K562 (cell line): ENCODE results near the gene KLHL20. TPM values are rescaled to one million over a fixed set of nuclear protein-coding genes. Genes with fewer than 3 reads are reported as not detected.
A peak's percentile ranks its signal among the peaks of the same experiment; 100 is the strongest.

Source experiments
- ARID2 ChIP-seq: fragments of 450-650 bp; IDR thresholded peaks from 2 replicates; pipeline ENCODE4 v1.6.1; 2017; ENCODE audit warnings: antibody characterized with exemption, mild to moderate bottlenecking
- ARNT ChIP-seq, 2 experiments: fragments of 450-650 bp; IDR thresholded peaks; 2 replicates each; pipeline ENCODE4 v1.6.1; 2016; ENCODE audit warnings: mild to moderate bottlenecking in 1 of 2
- C11orf30 ChIP-seq: fragments of 450-650 bp; IDR thresholded peaks from 2 replicates; pipeline ENCODE4 v1.6.1; 2016; ENCODE audit warnings: low read depth, mild to moderate bottlenecking
- CREB1 ChIP-seq, 2 experiments: sonication (generic) in 1 of 2; formaldehyde crosslinking in 1 of 2; IDR thresholded peaks; 2 replicates each; pipeline versions ENCODE4 v1.6.1 to v1.8.0; 2012 to 2022; ENCODE audit warnings: inconsistent platforms in 1 of 2, mild to moderate bottlenecking in 1 of 2, missing genetic modification reagents in 1 of 2, moderate library complexity in 1 of 2
- ESRRB ChIP-seq: fragments of 250-450 bp; sonication (Bioruptor Pico); IDR thresholded peaks from 2 replicates; pipeline ENCODE4 v1.5.0; 2020; ENCODE audit warnings: mild to moderate bottlenecking, moderate library complexity, borderline replicate concordance
- IRF9 ChIP-seq: fragments of 450-650 bp; IDR thresholded peaks from 2 replicates; pipeline ENCODE4 v1.6.1; 2016; ENCODE audit warnings: missing biosample characterization, missing genetic modification characterization
- MCM7 ChIP-seq, 2 experiments: fragments of 450-650 bp; IDR thresholded peaks; 2 replicates each; pipeline ENCODE4 v1.6.1; 2016 to 2018
- MECOM ChIP-seq: fragments of 250-450 bp; sonication (Bioruptor Pico); IDR thresholded peaks from 2 replicates; pipeline ENCODE4 v1.8.0; 2022; ENCODE audit warnings: inconsistent platforms
- MEF2A ChIP-seq: IDR thresholded peaks from 2 replicates; pipeline ENCODE4 v1.6.1; 2011; ENCODE audit warnings: low read depth, mild to moderate bottlenecking, low read length, moderate library complexity; ENCODE audit not compliant: control insufficient read depth
- NBN ChIP-seq: fragments of 450-650 bp; IDR thresholded peaks from 2 replicates; pipeline ENCODE4 v1.6.1; 2016; ENCODE audit warnings: low read depth, mild to moderate bottlenecking
- NR3C1 ChIP-seq: sonication (generic); formaldehyde crosslinking; IDR thresholded peaks from 2 replicates; pipeline ENCODE4 v1.8.1; 2022; ENCODE audit warnings: missing genetic modification reagents
- PRDM10 ChIP-seq: fragments of 450-650 bp; IDR thresholded peaks from 2 replicates; pipeline ENCODE4 v1.6.1; 2018; ENCODE audit not compliant: partially characterized antibody
- RBM25 ChIP-seq: fragments of 200-400 bp; formaldehyde crosslinking; IDR thresholded peaks from 2 replicates; pipeline ENCODE4 v1.6.1; 2018; ENCODE audit warnings: low read length, low read depth, moderate library complexity; ENCODE audit not compliant: severe bottlenecking
- SOX6 ChIP-seq: fragments of 450-650 bp; IDR thresholded peaks from 2 replicates; pipeline ENCODE4 v1.6.1; 2014; ENCODE audit warnings: mild to moderate bottlenecking
- SRSF7 ChIP-seq: fragments of 200-400 bp; formaldehyde crosslinking; optimal IDR thresholded peaks from 2 replicates; pipeline ENCODE3; 2017; ENCODE audit warnings: mild to moderate bottlenecking, low read depth, low read length
- TBP ChIP-seq: optimal IDR thresholded peaks from 2 replicates; pipeline ENCODE3; 2011; ENCODE audit warnings: low read depth, low read length, improper control_type of control experiment
- ZBTB1 ChIP-seq: sonication (generic); formaldehyde crosslinking; IDR thresholded peaks from 2 replicates; pipeline ENCODE4 v1.8.1; 2023; ENCODE audit warnings: missing genetic modification reagents, low read depth, mild to moderate bottlenecking, borderline replicate concordance
- ZBTB49 ChIP-seq: sonication (generic); formaldehyde crosslinking; IDR thresholded peaks from 2 replicates; pipeline ENCODE4 v1.8.0; 2022; ENCODE audit warnings: missing genetic modification reagents, mild to moderate bottlenecking, borderline replicate concordance
- ZBTB7A ChIP-seq: IDR thresholded peaks from 2 replicates; pipeline ENCODE4 v1.6.1; 2011; ENCODE audit warnings: low read depth, mild to moderate bottlenecking, low read length, moderate library complexity, borderline replicate concordance; ENCODE audit not compliant: control insufficient read depth
- ZC3H4 ChIP-seq: sonication (generic); formaldehyde crosslinking; IDR thresholded peaks from 2 replicates; pipeline ENCODE4 v1.9.0; 2021; ENCODE audit warnings: missing genetic modification reagents, borderline replicate concordance
- ZFP30 ChIP-seq: fragments of 250-450 bp; sonication (Bioruptor Pico); IDR thresholded peaks from 2 replicates; pipeline ENCODE4 v1.8.0; 2022; ENCODE audit warnings: moderate library complexity, mild to moderate bottlenecking, inconsistent platforms, borderline replicate concordance
- ZKSCAN1 ChIP-seq: fragments of 150-350 bp; IDR thresholded peaks from 2 replicates; pipeline ENCODE4 v1.6.1; 2016; ENCODE audit warnings: low read depth, low read length
- polyA plus RNA-seq, 8 experiments: library from polyadenylated mRNA; depleted of rRNA in 4 of 8; stranded (reverse) in 5 of 8; unstranded in 3 of 8; fragments of >200 nt; fragmentation: Nextera tagmentation in 2 of 8; fragmentation: Illumina TruSeq in 1 of 8; extraction: Ambion mirVana in 2 of 8; extraction: Trizol in 1 of 8; gene quantifications; 2 replicates each; pipeline versions ENCODE4 v1.2.1 to v1.2.3, GENCODE V29; 2011 to 2014; ENCODE audit warnings: inconsistent platforms in 1 of 8, missing spikeins in 1 of 8
- total RNA-seq, 7 experiments: library from RNA; depleted of rRNA in 6 of 7; stranded (reverse); fragments of >200 nt in 6 of 7; fragmentation: Illumina TruSeq in 2 of 7; extraction: Trizol in 2 of 7; gene quantifications; 2 replicates each; pipeline versions ENCODE4 v1.2.1 to v1.2.3, GENCODE V29; 2011 to 2021; ENCODE audit warnings: low replicate concordance in 1 of 7

Gene KLHL20
- total and polyA plus RNA-seq, 9 of the 15 experiments (the other 6 are each of a cell fraction or from before 2014, with no cell fraction given), result 8.9 to 23.2 (median 16.8) TPM

GRCh38 chr1:173824315-173825081 is 109.7 kb downstream of the KLHL20 start, which contains the start of the genes CENPL and DARS2 (continued):
- TF ChIP-seq ZBTB1 (CRISPR knock-in tag) (peak; percentile 45; the same call in 1 of the 2 replicates), MCM7 (IDR thresholded peaks at IDR 0.05) (no peak; a peak in 1 of 4 replicates), ARNT (IDR thresholded peaks at IDR 0.05) (peak; percentile 61 to 92; a peak in 3 of 4 replicates), ZBTB7A (peak; percentile 8; the same call in 1 of the 2 replicates), ESRRB (no peak), PRDM10 (no peak), RBM25 (no peak), ZKSCAN1 (peak; percentile 59; the same call in 1 of the 2 replicates), C11orf30 (peak; percentile 93), SRSF7 (no peak), IRF9 (tag) (no peak), ZC3H4 (CRISPR knock-in tag) (no peak), ARID2 (no peak), NBN (peak; percentile 88), TBP (peak; percentile 87), ZBTB49 (CRISPR knock-in tag) (peak; percentile 76; the same call in 1 of the 2 replicates), SOX6 (peak; percentile 73; the same call in 1 of the 2 replicates), ZFP30 (no peak), NR3C1 (CRISPR knock-in tag) (no peak), MEF2A (0 out of 2 replicates have a peak, but pooled peaks have one; percentile 51), CREB1 (IDR thresholded peaks at IDR 0.05) (peak; percentile 97), CREB1 (CRISPR knock-in tag; IDR thresholded peaks at IDR 0.05) (peak; percentile 94), MECOM (CRISPR knock-in tag) (no peak)
